Vagina (tissue), 2 donors: ENCODE results near the gene BCDIN3D. TPM values are rescaled to one million over a fixed set of nuclear protein-coding genes. Genes with fewer than 3 reads are reported as not detected.
A peak's percentile ranks its signal among the peaks of the same experiment; 100 is the strongest.

Experiments used
- DNase-seq, 2 donors: peaks; one replicate each; pipeline ENCODE4 v3.0.0-alpha.2; 2017; ENCODE audit errors: extremely low spot score in 2 of 2
- H3K27ac ChIP-seq: fragments of 200-600 bp; sonication (generic); one replicate; pipeline ENCODE4 v1.5.1; 2019
- H3K27me3 ChIP-seq: fragments of 200-600 bp; sonication (generic); one replicate; pipeline ENCODE4 v1.5.1; 2019
- H3K36me3 ChIP-seq, 2 donors: fragments of 200-600 bp; sonication (generic); one replicate each; pipeline ENCODE4 v1.5.1; 2017 to 2019
- H3K4me1 ChIP-seq: fragments of 200-600 bp; sonication (generic); one replicate; pipeline ENCODE4 v1.5.1; 2019
- H3K4me3 ChIP-seq, 2 donors: fragments of 200-600 bp; sonication (generic); 1 replicate in 1 of 2; 2 replicates in 1 of 2; pipeline ENCODE4 v1.5.1; 2016 to 2019
- H3K9me3 ChIP-seq: fragments of 200-600 bp; sonication (generic); one replicate; pipeline ENCODE4 v1.5.1; 2019
- CTCF ChIP-seq, 3 experiments: fragments of 450-650 bp in 2 of 3; fragments of 200-600 bp in 1 of 3; sonication (generic) in 1 of 3; IDR thresholded peaks; one replicate each; pipeline ENCODE4 v1.5.1; 2017 to 2019; ENCODE audit warnings: antibody characterized with exemption in 3 of 3, mild to moderate bottlenecking in 2 of 3, moderate library complexity in 2 of 3
- POLR2A ChIP-seq, 2 donors: fragments of 450-650 bp; IDR thresholded peaks; one replicate each; pipeline ENCODE4 v1.6.1; 2017; ENCODE audit warnings: antibody characterized with exemption in 2 of 2, mild to moderate bottlenecking in 2 of 2, moderate library complexity in 2 of 2
- POLR2AphosphoS5 ChIP-seq, 2 donors: sonication (generic); formaldehyde crosslinking; IDR thresholded peaks; one replicate each; pipeline ENCODE4 v1.9.0; 2017; ENCODE audit warnings: antibody characterized with exemption in 2 of 2, mild to moderate bottlenecking in 2 of 2, low read depth in 1 of 2; ENCODE audit not compliant: insufficient read depth in 1 of 2
- intact Hi-C: fragments of 100-400 bp; cut with DNase I; formaldehyde crosslinking; loops from one replicate; pipeline ENCODE4 v1.15.1; 2023
- total RNA-seq: library from RNA; depleted of rRNA; stranded (reverse); fragments of >200 nt; gene quantifications from one replicate; pipeline ENCODE4 v1.2.3, GENCODE V29; 2016

Gene BCDIN3D
- 2.7 TPM for total RNA-seq

- Histone ChIP-seq H3K4me3 (peak within 1 kb of the TSS; percentile 72 to 74), H3K4me1 (peaks cover 20% of the 10 kb centered on the region), H3K27ac (peak within 1 kb of the TSS; percentile 88), H3K36me3 (no peaks in the 10 kb centered on the region), H3K9me3 (no peaks in the 10 kb centered on the region), H3K27me3 (no peaks in the 10 kb centered on the region)
- TF ChIP-seq POLR2AphosphoS5 (IDR thresholded peaks at IDR 0.05; ENCODE audit: insufficient read depth in 1 of 2, low read depth in 1 of 2) (peak; percentile 95), CTCF (IDR thresholded peaks at IDR 0.05) (no peak), POLR2A (IDR thresholded peaks at IDR 0.05) (peak in 1 of 2 donors; percentile 50)
- intact Hi-C loops: no loop called here
- DNase-seq: peak in 1 of 2 donors; percentile 93
These were observed at the start of gene BCDIN3D for GRCh38 chr12:49842519-49843352. BCDIN3D (minus strand) TSS chr12:49843106; CDS start chr12:49843087, 19 bp downstream.

DNA sequence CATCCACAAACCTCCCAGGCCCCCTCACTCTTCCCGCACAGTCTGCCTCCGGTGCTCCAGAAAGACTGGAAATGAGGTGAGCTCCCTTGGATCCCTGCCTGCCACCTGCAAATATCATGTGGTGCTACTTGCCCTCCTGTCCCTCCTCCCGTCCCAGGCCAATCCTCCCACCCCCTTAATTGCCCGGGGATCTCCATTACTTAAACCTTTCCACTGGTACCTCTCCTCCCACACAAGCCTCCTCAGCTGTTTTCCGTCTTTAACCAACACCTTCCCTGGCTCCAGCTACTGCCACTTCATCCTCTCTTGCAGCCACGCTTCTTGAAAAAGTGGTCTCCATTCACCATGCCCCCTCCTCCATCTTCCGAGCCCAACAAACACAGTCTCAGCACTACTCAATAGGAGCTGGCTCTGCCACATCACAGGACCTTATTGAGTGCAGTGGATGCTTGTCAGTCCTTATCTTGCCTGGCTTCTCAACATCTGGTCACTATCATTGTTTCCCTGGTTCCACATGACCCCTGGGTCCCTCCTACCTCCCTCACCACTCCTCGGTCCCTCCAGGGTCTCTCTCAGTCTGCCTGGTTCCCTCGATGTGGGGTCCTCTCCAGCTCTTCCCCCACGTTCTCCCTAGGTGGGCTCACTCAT is 49.3 kb upstream of the BCDIN3D start:
- H3K4me3 ChIP-seq: no peak overlapping the region
- H3K4me1 ChIP-seq: peaks cover 10% of the 10 kb centered on the region
- H3K27ac ChIP-seq: no peak overlapping the region
- DNase-seq: no peak
- intact Hi-C loops: no loop called here
- H3K27me3 ChIP-seq: no peaks in the 10 kb centered on the region
- no peaks in the 10 kb centered on the region for H3K9me3 ChIP-seq
- no peak for TF ChIP-seq POLR2A (IDR thresholded peaks at IDR 0.05)
- TF ChIP-seq CTCF (IDR thresholded peaks at IDR 0.05): no peak
- TF ChIP-seq POLR2AphosphoS5 (IDR thresholded peaks at IDR 0.05; ENCODE audit: insufficient read depth in 1 of 2, low read depth in 1 of 2): no peak
- H3K36me3 ChIP-seq: no peaks in the 10 kb centered on the region

DNA sequence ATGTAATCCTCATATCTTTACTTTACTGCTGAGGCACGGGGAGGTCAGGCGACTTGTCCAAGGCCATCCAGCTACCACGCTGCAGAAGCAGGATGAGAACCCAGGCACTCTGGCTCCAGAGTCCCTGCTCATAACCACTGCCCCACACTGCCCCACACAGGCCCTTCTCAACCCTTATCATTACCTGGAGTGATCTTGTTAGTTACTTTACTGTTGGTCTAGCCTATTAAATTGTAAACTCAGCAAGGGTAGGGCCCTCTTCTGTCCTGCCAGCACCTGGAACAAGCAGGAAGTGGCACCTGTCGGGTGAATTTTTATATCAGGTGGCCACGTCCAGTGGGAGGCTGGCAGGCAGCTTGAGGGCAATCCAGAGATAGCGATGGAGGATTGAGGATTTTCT is 48.6 kb upstream of the BCDIN3D start:
- no peak for TF ChIP-seq POLR2AphosphoS5 (IDR thresholded peaks at IDR 0.05; ENCODE audit: insufficient read depth in 1 of 2, low read depth in 1 of 2)
- TF ChIP-seq CTCF (IDR thresholded peaks at IDR 0.05): no peak
- no peak for TF ChIP-seq POLR2A (IDR thresholded peaks at IDR 0.05)
- Histone ChIP-seq H3K4me3 (no peak overlapping the region), H3K27ac (no peak overlapping the region), H3K9me3 (no peaks in the 10 kb centered on the region), H3K4me1 (peaks cover 10% of the 10 kb centered on the region), H3K27me3 (no peaks in the 10 kb centered on the region), H3K36me3 (no peaks in the 10 kb centered on the region)
- no peak for DNase-seq
- intact Hi-C loops: no loop called here

DNA sequence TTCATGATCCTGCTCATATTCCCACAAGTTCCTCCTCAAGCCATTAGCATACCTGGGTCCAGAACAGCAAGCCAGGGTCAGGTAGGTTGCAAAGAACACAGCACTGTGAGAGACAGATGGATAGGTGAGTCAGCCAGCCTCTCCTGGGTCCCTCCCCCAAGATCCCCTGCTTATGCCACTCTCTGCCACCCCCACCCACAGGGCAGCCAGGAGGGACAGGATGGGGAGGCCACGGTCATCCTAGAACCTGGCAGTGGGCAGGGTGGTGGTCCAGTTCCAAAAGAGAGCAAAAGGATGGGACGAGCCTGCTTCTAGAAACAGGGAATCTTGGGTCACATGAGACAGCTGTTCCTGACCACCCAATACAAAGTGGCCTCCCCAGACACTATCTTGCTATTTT is 48.1 kb upstream of the BCDIN3D start:
- no peak for DNase-seq
- Histone ChIP-seq H3K4me3 (no peak overlapping the region), H3K4me1 (peaks cover 10% of the 10 kb centered on the region), H3K27me3 (no peaks in the 10 kb centered on the region), H3K9me3 (no peaks in the 10 kb centered on the region), H3K36me3 (no peaks in the 10 kb centered on the region), H3K27ac (no peak overlapping the region)
- TF ChIP-seq POLR2A (IDR thresholded peaks at IDR 0.05) (no peak), POLR2AphosphoS5 (IDR thresholded peaks at IDR 0.05; ENCODE audit: insufficient read depth in 1 of 2, low read depth in 1 of 2) (no peak), CTCF (IDR thresholded peaks at IDR 0.05) (no peak)
- intact Hi-C loops: no loop called here

- Histone ChIP-seq H3K4me1 (peaks cover 6% of the 10 kb centered on the region), H3K9me3 (no peaks in the 10 kb centered on the region), H3K36me3 (no peaks in the 10 kb centered on the region), H3K4me3 (no peak overlapping the region), H3K27me3 (no peaks in the 10 kb centered on the region), H3K27ac (no peak overlapping the region)
- intact Hi-C loops: no loop called here
- no peak for DNase-seq
- TF ChIP-seq POLR2AphosphoS5 (IDR thresholded peaks at IDR 0.05; ENCODE audit: insufficient read depth in 1 of 2, low read depth in 1 of 2) (no peak), CTCF (IDR thresholded peaks at IDR 0.05) (no peak), POLR2A (IDR thresholded peaks at IDR 0.05) (no peak)
These were observed 47.2 kb upstream of the BCDIN3D start for GRCh38 chr12:49890096-49890461.
